ENCODE data around the gene KCNJ6.
"Not testable (repeated sequence)": the region's sequence is repeated elsewhere in the genome, so short reads cannot be mapped to it uniquely, and the experiment has no call there.

The KCNJ6 gene

DNA sequence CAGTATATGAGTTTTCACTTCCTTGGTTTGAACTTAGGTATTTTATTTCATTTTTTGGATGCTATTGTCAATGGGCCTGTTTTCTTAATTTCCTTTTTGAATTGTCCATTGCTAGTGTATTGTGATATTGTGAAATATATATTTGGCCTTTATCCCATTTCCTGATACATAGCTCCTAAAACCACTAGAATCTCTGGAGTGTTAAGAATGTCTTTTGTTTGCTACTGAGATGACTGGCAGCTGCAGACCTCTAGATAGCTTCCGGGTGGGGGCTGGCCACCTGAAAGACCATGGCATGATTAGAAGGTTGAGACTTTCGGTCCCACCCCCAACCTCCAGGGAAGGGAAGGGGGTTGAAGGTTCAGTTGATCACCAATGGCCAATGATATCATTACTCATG, 245.4 kb downstream of the KCNJ6 start:
- no peak for DNase-seq

DNA sequence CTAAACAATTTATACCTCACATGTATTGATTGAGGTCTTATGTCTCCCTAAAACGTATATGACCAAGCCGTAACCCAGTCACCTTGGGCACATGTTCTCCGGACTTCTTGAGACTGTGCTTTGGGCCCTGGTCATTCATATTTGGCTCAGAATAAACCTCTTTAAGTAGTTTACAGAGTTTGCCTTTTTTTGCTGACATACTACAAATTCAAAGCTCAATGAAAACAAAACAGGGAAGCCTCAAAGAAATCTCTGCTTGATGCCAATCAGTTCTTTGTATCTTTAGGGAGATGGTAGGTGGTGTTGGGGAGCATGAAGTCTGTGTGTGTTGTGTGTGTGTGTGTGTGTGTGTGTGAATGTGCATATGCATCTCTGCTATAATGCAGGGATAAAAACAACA, 247.0 kb downstream of the KCNJ6 start:
- DNase-seq, result no peak

DNA sequence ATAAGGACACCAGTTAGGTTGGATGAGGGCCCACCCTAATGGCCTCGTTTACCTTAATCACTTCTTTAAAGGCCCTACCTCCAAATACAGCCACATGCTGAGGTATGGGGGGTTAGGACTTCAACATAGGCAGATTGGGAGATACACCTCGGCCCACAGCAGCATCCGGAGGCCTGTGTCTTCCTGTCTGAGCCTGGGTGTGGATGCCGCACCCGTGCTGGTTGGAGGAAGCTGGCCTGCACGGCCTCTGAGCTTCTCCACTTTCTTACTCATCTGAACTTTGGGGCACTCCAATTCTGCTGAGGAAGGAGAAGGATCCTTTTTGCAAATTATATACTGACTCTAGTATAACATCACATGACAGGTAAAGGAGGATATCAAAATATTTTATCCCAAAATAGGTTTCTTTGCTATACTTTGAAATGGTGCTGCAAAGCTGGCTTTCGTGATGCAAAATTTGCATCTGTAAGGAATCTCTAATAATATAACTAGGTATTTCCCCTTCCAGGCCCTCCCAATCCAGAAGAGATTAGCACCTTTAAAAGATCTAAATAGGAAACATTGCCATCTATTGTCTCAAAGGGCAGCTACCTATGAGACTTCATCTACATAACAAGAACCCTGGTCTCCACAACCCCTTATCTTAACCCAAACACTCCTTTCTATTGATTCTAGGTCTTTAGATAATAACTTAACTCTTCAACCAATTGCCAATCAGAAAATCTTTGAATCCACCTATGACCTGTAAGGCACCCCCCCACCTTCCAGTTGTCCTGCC, 247.6 kb downstream of the KCNJ6 start:
- DNase-seq, result no peak

DNA sequence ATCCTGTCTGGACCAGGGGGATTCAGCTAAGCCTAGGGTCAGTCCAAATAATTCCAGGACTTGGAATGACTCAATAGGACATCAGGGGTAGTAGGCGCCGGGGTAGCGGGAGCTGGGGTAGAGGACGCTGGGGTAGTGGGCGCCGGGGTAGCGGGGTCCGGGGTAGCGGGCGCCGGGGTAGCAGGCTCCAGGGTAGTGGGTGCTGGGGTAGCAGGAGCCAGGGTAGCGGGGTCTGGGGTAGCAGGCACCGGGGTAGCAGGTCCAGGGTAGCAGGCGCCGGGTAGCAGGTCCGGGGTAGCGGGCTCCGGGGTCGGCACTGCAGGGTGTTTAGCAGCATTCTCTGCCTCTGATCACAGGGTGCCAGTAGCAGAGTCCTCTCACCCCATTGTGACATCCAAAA, 248.9 kb downstream of the KCNJ6 start:
- no peak for DNase-seq

DNA sequence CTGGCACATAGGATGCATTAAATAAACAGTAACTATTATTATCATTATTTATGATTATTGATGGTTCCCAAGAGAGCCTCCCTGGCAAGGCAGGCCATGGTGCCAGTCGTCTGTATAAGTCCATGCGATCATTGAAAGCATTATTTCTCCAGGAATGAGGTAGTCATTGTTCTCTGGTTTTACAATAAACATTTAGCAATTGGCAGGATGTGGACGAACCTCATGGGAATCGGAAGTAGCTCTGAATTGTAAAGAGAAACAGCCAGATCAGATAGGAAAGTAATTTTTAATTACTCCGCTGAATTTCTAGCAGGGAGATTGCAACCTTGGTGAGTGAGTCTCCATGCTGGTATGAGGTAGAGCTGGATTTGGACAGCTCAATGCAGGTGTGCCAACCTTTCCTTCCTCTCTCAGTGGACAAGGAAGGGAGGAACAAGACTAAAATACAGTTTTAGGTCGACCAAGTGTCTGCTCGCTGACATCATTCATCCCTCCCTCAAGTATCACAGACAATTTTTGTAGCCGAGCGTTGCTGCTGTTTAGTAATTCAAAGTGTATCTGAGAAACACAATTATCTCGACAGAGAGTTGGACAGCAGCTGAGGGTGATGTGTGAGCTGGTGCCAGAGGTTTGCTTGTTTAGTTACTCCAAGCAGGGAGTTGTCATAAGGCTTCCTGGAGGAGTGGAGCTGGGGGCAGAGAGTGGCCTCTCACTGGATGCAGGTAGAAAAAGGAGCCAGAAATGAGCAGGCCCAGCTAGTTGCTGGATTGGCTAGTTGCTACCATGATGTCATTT, 250.8 kb downstream of the KCNJ6 start:
- DNase-seq, result no peak

DNA sequence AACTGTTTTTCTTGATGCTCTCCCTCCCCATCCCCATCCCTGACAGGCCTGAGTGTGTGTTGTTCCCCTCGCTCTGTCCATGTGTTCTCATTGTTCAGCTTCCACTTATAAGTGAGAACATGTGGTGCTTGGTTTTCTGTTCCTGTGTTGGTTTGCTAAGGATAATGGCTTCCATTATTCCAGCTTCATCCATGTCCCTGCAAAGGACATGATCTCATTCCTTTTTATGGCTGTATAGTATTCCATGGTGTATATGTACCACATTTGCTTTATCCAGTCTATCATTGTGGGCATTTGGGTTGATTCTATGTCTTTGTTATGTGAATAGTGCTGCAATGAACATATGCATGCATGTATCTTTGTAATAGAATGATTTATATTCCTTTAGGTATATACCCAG, 254.0 kb downstream of the KCNJ6 start:
- DNase-seq, result not testable (repeated sequence)

DNA sequence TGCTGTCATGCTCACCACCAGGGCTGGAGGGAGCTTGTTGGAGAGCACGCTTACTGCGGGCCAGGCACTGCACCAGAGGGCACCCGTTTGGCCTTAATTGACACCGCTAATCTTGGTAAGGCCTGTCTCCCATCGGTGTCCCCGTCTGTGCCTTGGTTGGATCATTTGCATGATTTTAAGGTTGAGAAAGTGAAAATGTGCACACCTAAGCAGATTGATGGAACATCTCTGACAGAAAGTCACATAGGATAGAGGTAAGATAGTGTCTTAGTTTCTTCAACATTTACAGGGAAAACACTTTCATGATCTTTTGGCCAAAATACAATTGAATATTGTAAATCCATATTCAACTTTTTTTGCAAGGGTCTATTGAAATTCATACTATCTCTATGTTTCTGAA, 255.5 kb downstream of the KCNJ6 start:
- no peak for DNase-seq

DNA sequence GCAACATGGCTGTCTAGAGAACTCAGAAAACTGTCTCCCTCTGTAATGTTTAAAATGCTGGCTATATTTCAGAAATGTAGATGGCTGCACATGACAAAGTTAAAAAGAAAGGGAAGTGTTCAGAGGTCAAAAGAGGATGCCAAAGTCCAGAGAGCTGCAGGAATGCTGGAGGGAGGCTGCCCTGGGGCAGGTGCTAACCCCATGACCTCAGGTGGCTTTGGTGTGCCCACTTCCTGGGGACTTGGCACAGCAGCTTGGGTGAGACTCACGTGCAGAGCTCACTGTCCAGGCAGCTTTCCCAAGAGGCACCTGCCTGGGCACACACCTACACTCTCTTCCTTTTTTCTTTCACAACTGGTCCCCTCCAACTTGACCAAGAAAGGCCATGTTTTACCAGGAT, 256.4 kb downstream of the KCNJ6 start:
- no peak for DNase-seq

DNA sequence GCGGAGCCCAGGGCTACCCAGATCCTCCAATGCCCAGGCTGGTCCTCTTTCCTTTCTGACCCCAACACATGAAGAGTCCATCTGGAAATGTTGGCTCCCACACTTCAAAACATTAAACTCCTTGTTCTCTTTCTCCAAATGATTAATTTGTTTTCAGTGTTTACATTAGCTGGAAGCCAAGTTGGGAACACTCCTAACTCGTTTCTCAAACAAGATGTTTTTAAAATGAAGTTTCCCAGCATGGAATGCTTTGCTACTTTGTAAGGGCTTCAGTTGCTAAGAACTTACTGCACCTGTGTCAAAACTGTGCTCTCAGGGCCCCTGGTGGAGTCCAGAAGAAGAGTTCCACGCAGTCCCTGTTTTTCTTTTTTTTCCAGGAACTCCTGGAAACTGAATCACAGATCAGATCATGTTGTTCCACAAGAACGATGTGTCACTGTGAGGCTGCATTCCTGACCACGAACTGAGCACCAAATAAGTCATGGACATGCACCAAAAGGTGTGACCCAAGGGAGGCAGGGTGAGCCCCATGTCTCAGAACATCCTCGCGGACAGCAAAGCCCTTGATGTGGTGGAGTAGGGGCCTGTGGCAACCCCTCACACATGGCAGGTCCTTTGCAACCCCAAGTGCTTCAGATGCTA, 257.3 kb downstream of the KCNJ6 start:
- DNase-seq, result no peak

DNA sequence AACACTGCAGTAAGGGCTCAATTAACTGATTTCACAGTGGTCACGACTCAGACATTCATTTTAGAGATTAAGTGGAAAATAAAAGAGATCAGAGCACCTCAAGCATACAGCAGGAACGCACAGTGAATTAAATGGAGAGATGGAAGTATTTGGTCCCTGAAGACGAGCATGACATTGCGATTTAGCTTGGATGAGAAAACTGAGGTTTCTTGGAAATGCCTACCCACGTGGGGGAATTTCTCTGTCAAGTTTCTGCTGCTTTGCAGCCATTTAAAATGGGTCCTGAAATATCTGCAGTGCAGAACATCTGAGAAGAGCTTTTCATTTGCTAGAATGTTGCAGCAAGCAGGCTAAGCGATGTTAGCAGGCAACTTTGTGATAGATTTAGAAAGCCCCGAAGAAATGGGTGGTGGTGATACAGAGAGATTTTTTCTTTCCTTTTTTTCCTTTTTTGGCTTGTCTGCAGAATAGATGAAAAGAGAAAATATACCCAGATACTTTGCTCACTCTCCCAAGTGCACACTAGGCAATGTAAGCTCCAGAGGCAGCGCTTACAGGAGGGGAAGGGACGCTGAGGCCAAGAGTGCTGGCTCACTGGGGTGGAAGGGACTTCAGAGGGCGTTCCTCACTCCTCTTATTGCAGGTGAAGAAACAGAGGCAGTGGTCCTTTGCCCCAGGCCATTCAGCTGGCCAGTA, 258.0 kb downstream of the KCNJ6 start:
- no peak for DNase-seq

DNA sequence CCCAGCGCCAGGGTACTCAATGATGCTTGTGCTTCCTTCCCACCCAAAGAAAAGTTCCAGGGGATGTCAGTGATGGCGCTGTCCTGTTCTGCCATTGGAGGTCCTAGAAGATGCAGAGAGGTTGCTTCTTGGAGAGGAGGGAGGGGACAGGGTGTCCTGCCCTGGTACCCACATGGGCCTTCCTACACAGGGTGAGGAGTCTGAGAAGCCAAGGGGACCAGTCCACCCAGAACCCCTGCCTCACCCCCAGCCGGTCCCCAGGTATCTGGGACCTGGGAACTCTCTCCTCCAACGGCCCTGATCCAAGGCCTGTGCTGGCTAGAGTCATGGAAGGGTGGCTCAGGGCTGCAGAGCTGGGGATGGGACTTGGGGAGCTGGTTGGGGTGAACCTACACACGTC, 259.4 kb downstream of the KCNJ6 start:
- DNase-seq, result no peak

DNA sequence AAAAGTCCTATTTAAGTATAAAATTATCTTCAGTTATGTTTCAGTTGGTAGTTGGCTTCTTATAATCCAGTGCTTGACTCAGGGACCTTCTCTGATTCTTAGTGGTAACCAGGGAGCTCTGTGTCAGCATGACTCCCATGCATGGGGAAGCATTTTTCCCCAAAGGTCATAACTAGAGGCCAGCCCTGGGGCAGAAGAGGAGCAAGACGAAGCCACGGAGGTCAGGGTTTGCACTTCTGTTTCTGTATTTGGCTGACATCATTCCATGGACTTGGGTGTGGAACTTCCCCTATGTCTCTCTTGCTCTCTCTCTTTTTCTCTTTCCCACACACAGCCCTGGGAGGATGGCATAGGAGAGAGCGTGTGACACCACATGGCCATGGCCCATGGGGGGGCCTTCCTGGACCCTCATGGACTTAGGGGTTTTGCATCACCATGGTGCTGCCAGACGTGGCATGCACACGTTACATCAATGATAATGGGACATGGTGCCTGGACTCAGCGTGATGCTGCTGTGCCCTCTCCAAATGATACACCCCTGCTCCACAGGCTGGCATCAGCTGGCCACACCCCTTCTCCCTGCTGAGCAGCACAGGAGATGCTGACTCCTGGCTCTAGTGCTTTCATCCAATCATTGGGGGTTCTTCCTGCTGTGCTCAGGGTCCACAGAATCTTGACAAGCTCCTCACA, 260.5 kb downstream of the KCNJ6 start:
- no peak for DNase-seq

DNA sequence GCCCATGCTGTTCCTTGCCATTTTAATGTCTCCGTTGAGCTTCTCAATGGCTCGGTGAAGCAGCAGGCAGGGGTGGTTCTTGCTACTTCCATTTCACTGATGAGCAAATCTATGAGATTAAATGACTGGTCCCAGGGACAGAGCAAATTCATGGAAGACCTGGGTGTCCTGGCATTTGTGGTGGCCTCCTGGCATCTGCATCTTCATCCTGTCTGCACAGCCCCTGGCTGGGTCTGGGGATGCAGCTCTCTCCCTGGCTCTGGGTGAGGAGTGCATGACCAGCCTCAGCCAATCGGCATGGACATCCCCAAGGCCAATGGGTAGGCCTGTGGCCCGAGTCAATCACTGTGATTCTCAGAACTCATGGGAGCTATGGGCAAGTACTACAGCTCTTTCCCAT, 261.7 kb downstream of the KCNJ6 start:
- DNase-seq, result no peak

DNA sequence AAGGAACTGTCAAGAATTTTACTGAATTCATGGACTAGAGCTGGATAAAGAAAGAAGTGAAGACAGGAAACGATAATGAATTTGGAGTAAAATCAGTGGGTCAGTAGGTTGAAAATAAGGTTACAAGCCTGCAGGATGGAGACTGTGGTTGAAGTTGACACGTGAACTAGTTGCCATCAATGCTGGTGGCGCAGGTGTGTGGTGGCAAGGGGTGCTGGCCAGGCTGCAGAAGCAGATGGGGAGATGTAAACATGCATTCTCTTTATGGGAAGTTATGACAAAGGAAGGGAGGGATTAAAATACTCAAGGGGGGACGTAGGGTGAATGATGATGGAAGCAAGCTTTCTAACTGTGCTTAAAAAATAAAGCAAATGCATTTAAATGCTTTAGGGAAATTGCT, 263.1 kb downstream of the KCNJ6 start:
- no peak for DNase-seq

DNA sequence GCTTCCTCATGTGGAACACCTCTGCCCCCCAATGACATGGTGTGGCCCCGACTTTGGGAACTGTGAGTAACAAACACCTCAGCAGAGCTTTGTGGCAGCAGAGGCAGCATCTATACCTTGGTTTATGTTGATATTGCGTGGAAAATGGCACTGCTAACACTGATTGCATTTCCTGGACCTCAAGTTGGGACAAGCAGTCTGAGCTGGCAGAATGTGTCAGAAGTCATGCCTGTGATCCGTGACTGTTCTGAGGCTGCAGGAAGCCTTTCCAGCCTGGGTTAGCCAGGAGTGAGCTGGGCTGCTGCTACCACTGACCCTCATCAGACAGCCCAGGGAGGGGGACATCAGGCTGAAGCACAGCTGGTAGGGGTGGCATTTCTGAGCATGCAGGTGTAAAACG, 268.5 kb downstream of the KCNJ6 start:
- no peak for DNase-seq

DNA sequence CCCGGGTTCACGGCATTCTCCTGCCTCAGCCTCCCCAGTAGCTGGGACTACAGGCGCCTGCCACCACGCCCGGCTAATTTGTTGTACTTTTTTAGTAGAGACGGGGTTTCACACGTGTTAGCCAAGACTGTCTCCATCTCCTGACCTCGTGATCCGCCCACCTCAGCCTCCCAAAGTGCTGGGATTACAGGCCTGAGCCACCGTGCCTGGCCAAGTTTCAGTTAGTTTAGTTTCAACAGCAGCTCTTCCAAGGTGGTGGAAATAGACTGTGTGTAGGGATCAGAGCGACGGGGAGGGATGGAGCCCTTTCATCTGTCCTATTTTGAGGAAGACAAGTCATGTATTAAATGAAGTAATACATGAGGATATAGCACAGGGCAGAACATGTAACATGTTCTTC, 269.5 kb downstream of the KCNJ6 start:
- DNase-seq, result not testable (repeated sequence)

DNA sequence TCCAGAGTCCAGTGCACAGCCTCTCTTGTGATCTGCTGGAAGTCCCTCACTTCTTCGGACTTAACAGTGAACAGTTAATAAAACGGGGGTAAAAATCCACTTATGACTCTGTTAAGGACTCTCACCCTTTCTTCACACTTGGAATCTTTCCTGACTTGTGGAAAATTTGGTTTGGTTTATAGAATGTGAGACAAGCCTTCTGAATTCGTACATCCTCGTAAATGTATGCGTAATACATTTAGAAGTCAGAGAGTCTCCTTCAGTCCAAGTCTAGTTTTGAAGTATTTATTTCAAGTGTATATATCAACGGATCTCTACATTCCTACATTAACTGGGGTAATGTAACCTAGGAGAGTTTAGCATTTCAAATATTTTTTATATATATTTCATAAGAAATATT, 270.4 kb downstream of the KCNJ6 start:
- DNase-seq, result no peak

DNA sequence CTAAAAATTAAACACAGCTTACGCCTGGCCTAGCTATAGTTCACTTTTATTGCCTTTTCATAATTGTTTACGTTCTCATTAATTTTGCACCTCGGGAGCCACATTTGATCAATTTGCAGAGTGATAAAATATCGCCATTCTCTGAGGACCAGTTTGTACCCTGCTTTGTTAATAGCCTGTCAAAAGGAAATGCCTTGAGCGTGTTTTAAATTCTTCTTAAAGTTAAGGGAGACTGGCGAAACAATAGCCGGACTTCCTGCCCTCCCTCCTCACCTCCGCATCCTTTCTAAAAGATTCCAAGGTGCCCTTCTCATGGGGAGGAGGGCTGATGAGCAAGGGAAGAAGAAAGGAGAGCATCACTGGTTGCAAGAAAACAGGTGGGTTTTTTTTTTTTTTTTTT, 271.6 kb downstream of the KCNJ6 start:
- no peak for DNase-seq

DNA sequence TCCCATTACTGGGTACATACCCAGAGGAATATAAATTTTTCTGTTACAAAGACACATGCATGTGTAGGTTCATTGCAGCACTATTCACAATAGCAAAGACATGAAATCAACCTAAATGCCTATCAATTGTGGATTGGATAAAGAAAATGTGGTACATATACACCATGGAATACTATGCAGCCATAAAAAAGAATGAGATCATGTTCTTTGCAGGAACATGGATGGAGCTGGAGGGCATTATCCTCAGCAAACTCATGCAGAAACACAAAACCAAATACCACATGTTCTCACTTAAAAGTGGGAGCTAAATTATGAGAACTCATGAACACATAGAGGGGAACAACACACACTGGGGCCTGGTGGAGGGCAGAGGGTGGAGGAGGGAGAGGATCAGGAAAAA, 272.4 kb downstream of the KCNJ6 start:
- not testable (repeated sequence) for DNase-seq

DNA sequence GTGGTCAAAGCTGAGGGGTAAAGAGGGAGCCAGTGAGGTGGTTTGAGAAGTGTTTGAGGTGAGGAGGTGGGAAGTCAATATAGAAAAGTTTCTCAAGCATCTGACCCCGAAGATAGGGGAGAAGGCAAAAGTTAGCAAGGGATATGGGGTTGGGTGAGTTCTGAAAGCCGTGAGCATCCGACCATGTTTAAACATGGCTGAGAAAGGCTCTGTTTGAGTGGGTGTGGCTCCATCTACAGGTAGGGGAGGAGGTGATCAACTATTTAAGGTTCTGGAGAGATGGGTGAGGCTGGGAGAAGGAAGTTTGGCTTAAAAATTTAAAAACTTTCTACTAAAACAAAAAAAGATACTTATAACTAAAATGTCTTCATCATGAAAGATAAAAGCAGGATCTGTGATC, 273.8 kb downstream of the KCNJ6 start:
- DNase-seq, result no peak

DNA sequence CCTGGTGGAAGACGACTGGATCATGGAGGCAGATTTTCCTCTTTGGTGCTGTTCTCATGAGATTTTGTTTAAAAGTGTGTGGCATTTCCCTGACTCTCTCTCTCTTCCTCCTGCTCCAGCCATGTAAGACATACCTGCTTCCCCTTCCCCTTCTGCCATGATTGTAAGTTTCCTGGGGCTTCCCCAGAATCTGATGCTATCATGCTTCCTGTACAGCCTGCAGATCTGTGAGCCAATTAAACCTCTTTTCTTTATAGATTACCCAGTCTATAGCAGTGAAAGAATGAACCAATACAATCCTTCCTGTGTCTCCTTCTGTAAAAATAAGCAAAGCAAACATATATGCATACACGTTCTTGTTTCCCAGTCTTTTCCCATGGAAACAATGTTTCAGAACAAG, 276.5 kb downstream of the KCNJ6 start:
- DNase-seq, result no peak

DNA sequence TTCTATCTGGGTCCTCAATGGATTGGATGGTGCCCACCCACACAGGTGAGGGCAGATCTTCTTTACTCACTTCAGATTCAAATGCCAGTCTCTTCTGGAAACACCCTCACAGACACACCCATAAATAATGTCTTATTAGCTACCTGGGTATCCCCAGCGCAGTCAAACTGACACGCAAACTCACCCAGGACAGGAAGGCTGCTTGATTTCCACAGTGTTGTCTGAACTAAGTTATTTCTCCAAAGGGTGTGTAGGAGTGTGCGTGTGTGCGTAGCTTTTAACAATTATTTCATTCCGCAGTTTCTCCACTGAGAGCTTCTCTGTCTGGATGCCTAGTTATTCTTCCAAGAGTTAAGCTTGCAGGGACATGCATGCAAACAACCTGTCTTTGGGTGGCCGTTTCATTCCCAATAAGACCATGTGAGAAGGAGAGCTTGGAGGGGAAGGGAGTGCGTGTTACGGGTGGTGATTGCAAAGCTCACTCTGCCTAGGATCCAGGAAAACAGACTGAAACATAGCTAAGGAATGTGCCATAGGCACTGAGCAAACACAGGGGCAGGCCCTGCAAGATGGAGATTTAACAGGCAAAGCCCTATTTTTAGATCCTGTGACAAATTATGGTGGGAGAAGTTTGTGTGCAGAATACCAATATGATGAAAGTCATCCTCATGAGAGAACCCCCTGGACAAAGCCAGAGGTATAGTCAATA, 280.0 kb downstream of the KCNJ6 start:
- peak; percentile 24 for DNase-seq

All from T1000 (cell line).